Umbilical cord (tissue), 2 donors: ENCODE measurements around the gene GPBP1. TPM values are rescaled to one million over a fixed set of nuclear protein-coding genes. Genes with fewer than 3 reads are reported as not detected.
"Not testable (repeated sequence)": the region's sequence is repeated elsewhere in the genome, so short reads cannot be mapped to it uniquely, and the experiment has no call there.

Source experiments
- DNase-seq: peaks from one replicate; pipeline ENCODE4 v3.0.0-alpha.2; 2015; ENCODE audit warnings: low spot score
- total RNA-seq: library from RNA; depleted of rRNA; stranded (reverse); fragments of >200 nt; gene quantifications from one replicate; pipeline ENCODE4 v1.2.3, GENCODE V29; 2014; ENCODE audit warnings: low replicate concordance; ENCODE audit not compliant: insufficient read depth

Gene GPBP1, protein sequence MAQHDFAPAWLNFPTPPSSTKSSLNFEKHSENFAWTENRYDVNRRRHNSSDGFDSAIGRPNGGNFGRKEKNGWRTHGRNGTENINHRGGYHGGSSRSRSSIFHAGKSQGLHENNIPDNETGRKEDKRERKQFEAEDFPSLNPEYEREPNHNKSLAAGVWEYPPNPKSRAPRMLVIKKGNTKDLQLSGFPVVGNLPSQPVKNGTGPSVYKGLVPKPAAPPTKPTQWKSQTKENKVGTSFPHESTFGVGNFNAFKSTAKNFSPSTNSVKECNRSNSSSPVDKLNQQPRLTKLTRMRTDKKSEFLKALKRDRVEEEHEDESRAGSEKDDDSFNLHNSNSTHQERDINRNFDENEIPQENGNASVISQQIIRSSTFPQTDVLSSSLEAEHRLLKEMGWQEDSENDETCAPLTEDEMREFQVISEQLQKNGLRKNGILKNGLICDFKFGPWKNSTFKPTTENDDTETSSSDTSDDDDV
- total RNA-seq = 76.6 TPM

DNA sequence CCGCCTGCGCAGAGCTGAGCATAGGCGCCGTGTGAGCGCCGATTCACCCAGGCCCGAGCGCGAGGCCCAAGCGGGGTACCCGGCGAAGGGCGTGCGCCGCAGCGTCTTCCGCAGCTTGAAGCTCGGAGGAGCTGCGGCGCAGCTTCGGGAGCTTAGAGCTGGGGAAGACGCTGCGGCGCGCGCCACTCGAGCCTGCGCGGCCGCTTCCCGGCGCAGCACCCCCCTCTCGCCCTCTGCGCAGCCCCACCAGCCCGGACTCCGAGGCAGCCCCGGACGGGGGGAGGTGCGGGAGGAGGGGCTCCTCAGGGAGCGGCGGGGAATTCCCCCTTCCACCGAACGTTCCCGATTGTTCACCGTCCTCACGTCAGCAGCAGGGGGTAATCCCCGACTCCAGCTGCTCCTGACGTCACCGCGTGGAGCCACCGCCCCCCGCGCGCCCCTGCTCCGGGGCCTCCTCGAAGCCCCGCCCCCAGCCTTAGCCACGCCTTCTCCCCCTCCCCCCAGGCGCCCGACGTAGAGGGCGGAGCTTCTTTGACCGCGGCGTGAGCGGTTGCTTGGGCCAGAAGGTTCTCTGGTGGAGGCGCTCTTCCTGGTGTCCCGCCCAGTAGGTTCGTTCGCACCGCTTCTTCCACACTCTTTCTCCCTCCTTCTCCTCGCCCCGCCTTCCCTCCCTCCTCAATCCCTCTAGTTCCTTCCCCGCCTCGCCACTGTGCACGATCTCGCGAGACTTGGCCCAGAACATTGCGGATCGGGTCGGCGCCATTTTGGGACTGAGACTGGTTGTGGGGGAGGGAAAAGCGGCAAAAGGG is at the start of gene GPBP1:
Gene GPBP1 (plus strand): TSS at position 741 of the 809 bp plus-strand sequence. CDS start 40,072 bp downstream, outside the sequence.
- DNase-seq = peak; percentile 100

DNA sequence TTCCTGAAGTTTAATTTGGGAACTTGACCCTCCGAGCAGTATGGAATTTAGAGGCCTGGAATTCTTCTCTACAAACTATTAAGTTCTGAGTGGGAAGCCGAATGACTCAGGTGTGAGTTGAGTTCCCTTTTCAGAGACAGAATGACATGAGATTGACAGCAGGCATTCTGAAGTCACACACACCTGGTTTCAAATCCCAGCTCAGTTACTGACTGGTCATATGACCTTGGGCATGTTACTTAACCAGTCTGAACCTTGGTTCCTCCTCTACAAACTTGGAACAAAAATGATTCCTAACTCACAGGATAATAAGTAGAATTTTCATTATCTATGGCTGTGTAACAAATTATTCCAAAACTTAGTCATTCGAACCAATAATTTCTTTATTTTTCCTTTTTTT is 45.5 kb upstream of the GPBP1 start:
- no peak for DNase-seq

DNA sequence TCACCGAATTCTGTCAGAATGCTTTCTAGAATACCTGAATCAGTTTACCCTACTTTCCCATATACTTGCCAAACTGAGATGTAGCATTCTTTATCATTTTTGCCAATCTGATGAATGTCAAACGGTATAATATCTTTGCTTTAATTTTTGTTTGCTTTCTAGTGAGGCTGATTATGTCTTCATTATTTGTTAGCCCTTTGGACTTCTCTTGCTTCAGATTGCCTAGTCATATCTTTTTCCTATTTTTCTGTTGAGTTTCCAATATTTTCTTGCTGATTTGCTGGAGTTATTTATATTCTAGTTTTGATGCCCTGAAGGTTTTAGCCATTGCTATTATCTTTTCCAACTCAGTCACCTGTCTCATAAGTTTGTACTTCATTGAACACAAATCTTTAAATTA is 40.3 kb upstream of the GPBP1 start:
- no peak for DNase-seq

DNA sequence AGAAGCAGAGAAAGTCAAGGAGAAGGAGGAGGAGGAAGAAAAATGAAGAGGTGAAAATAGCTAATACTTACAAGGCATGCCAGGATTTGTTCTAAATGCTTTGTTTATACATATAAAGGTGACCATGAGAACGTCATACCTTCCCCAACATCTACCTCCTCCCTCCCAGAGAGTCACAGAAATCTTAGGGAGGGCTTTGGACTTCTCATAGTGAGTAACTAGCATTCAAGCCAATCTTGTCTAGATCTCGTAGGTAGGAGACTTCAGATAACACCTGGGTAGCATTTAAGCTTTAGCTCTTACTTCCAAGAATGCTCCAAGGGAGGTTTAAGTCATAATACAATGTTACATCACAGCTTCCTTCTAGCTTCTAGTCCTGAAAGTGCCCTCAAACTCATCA is 36.5 kb upstream of the GPBP1 start:
- no peak for DNase-seq

DNA sequence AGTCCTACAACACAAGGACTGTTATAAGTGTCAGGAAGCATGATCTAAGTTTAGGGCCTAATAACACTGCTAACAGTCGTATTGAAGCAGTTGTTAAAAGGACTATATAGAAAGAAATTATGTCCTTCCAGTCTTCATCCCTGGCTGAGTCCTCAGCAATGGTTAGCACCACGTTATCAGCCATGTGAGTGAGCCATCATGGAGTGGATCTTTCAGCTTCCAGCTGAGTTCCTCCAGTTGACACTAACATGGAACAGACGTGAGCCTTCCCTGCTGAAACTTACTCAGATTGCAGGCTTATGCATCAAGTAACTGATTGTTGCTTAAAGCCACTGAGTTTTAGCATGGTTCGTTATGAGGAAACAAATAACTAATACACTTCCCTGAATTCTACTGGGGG is 21.5 kb upstream of the GPBP1 start:
- peak; percentile 41 for DNase-seq

DNA sequence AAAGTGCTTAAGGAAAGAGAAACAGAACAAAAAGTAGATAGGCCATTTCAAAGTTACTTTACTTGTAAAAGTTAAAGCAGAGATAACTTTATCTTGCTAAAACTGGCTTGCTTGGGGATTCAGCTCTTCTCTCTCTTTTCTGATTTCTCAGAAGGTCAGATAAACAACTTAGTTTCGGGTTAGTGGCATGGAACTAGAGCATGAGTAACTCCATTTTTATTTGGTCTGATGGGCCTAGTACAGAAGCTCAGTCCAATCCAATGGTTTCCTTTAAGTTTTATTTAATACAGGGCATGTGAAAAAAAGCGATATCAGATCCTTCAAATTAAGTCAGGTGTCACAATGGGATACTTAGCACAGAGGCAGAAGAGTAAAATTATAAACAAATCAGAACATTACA is 18.8 kb upstream of the GPBP1 start:
- DNase-seq = no peak

DNA sequence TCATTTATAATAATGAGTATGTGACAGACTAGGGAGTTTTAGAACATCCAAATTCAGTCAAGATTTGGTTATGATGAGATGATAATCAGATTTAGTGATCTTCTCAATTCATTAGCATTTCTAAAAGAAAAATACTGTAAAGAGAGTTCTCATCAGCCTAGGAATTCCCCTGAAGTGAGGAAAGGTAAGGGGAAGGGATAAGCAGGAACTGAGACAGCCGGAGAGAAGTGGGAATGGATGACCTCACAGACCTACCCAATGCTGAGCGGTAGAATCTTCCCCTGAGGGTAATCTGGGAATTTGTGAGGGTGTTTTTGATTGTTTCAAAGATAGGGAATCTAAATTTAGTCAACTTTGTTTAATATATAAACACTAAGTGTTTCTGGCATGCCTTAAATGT is 16.7 kb upstream of the GPBP1 start:
- no peak for DNase-seq

DNA sequence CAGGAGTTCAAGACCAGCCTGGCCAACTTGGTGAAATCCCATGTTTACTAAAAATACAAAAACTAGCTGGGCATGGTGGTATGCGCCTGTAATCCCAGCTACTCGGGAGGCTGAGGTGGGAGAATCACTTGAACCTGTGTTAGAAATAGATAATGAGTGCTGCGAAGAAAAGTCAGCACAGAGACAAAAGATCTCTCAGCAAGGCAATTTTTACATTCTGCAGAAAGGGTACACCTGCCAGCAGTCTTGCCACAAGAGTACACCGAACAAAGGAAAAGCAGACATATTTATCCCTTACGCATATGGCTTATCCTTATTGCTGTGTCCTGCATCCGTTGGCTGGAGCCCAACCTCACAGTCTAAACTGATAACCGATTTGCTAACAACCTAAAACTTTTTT is 16.2 kb upstream of the GPBP1 start:
- DNase-seq = no peak

DNA sequence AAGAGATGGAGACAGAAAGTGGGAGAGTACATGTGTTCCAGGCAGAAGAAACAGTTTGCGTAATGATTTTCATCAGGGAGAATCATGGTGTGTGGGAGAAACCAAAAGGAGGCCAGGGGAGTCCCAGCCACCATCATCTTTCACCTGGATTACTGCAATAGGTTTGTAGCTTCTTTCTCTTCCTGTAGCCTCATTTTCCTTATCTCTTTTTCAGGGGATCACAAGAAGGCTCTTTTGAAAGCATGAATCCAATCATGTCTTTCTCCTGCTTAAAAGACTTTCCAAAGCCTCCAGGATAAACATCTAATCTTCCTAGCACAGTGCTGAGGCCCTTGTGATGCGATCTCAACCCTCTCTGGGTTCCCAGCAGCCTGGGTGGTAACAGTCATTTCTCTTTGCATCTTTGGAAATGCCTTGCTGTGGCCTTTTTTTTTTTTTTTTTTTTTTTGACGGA is 10.3 kb upstream of the GPBP1 start:
- DNase-seq = peak; percentile 26

DNA sequence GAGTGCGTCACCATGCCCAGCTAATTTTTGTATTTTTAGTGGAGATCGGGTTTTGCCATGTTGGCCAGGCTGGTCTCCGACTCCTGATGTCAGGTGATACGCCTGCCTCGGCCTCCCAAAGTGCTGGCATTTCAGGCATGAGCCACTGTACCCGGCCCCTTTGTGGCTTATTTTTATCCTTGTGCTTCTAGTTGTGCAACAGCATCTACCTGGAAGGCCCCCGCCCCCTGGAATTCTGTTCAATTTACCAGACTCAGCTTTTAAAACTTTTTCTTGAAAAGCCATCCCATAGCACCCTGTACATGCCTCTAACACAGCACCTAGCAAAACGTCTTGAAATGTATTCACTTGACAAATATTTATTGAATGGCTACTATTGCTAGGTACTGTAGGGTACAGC is 9.7 kb upstream of the GPBP1 start:
- DNase-seq = no peak

DNA sequence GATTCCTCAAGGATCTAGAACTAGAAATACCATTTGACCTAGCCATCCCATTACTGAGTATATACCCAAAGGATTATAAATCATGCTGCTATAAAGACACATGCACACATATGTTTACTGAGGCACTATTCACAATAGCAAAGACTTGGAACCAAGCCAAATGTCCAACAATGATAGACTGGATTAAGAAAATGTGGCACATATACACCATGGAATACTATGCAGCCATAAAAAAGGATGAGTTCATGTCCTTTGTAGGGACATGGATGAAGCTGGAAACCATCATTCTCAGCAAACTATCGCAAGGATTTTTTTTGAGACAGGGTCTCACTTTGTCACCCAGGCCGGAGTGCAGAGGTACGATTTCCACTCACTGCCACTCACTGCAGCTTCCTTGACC is 8.7 kb upstream of the GPBP1 start:
- not testable (repeated sequence) for DNase-seq

DNA sequence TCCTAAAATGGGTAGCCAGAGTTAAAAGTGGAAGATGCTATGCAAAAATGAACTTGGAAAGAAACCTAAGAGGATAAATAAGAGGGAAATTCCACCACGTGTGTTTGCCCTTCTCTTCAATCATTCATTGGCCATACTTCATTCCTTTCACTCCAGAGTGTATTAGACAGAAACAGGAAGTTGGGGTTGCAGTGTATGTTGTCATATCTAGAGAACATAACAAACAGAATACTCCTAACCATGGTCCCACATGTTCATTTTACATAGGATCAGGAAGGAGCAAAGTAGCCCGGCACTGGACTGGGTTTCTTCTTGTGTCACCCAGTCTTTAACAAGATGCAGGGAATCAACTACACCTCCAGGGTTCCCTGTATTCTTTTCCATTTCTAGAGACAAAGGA is 7.6 kb upstream of the GPBP1 start:
- no peak for DNase-seq

DNA sequence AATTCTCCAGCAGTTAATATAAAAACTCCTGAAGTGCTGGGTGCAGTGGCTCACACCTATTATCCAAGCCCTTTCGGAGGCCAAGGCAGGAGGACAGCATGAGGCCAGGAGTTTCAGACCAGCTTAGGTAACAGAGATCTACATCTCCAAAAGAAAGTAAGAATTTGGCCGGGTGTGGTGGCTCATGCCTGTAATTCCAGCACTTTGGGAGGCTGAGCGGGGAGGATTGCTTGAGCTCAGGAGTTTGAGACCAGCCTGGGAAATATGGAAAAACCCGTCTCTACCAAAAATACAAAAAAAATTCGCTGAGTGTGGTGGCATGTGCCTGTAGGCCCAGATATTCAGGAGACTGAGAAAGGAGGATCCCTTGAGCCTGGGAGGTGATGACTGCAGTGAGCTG is 6.7 kb upstream of the GPBP1 start:
- no peak for DNase-seq

DNA sequence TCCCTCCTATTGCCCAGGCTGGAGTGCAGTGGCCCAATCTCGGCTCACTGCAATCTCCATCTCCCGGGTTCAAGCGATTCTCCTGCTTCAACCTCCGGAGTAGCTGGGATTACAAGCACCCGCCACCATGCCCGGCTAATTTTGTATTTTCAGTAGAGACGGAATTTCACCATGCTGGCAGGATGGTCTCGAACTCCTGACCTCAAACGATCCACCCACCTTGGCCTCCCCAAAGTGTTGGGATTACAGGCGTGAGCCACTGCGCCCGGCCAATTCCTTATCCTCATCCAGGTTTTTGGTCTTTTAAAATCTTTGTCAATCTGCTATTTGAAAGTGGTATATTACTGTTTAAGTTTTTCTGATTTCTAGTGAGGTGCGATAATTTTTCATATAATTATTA is 3.7 kb upstream of the GPBP1 start:
- not testable (repeated sequence) for DNase-seq

DNA sequence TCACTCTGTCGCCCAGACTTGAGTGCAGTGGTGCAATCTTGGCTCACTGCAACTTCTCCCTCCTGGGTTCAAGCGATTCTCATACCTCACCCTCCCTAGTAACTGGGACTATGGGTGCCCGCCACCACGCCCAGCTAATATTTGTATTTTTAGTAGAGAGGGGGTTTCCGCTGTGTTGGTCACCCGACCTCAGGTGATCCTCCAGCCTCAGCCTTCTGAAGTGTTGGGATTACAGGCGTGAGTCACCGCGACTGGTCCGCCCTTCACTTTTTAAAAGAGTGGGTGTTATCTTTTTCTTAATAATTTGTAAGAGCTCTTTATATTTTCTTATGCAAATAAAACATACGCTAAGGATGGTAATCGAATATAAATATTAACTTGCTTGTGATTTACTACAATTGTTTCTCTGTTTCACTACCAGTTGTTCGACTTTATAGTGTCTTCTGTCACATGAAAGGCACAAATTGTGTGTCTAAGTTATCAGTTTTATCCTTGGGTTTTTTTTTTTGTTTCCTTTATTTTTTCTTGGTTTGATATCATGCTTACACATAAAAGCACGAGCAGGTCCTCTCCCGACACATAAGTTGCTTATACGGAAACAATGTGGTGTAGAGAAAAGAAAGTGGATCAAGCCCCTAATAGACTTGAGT is 1.9 kb upstream of the GPBP1 start:
- DNase-seq = no peak

DNA sequence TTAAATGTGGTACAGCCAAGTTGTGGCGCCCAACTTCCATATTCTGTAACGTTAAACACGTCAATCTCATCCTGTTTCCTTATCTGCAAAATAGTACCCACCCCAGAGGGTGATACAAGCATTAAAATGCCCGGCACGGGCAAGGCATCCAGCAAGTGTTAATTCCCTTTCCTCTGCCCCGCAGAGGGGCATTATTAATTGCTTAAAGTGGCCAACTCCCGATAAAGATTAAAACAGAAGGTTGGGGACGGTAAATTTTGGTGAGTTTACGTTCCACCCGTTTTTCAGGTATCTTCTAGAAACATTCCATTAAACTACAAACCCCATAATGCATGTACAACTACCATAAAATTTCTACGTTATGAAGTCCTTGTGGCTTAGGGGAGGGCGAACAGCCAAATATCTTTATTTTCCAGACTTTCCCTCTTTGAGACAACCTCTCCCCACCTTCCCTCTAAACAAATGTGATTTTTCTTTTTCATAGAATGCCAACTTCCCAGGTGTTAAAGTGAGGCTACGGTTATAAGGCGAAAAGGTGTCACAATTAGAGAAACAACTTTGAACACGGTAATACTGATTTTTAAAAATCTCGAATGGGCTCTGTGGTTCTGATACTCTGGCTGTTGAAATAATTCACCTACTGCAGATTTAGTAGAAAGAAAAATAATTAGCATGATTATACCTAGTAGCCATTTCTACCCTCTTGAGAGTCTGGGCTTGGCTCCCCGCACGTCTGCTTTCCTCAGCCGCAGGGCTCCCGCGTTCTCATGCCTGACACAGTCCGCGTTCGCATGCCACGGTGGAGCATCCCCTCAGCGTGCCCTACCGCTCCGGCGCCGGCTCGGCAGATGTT is 1.2 kb upstream of the GPBP1 start:
- peak; percentile 56 for DNase-seq

DNA sequence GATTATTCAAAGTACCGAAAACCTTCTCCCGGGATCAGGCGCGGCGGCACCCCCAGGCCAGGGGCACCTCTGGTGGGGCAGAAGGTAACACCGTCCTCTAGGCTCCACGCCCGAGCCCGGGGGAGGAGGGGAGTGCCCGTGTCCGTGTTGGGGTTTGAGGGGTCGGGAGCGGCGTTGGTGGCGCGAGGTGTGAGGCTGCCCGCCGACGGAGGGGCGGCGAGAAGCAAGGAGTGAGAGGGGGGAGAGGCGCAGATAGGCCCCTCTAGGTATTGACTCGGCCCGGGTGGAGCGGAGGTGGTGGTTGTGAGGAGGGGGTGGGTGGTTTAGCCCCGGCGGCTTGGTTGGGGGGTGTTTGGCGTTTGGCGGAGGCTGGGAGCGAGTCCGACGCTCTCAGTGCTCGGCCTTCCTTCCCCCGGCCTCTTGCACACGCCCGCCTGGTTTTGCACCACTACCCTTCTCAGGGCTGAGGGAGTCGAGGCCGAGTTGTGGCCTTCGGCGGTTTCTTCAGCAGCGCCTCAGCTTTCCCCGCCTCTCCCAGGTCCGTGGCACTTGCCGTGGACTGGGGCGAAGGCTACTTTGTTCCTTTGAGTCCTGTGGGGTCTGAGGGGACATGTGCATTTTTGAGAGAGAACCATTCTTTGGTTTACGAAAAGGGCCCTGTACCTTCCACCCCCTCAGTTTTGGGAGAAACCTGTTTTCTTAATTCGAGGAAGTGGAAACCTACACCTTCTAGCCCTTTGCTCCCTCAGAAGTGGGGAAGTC is 450 bp downstream of the GPBP1 start:
- DNase-seq = peak; percentile 40

DNA sequence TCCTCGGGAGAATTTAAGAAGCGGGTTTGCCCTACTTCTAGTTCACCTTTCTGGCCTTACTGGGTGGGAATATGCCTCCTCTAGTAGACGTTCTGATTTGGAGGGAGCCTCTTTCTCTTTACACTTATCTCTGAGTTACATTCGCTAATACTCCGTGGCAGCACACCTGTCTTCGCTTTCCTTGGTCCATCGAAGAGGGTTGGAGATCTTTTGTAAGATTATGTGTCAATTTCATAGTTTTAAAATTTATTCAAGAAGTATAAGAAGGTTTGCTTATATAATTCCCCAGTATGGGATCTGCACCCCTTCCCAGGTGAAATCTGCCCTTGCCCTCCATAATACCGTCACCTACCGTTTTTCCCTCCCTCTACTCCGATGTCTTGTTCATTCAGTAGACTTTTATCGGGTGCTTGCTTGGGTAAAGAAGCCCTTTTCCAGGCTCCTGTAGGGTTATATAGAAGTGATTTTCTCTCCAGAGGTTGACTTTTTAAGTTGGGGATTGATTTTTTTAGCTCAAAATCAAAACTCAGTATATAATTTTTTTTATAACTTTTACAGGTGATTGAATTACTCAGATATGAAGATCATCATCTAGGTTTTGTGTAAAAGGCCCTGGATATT is 1.1 kb downstream of the GPBP1 start:
- no peak for DNase-seq

DNA sequence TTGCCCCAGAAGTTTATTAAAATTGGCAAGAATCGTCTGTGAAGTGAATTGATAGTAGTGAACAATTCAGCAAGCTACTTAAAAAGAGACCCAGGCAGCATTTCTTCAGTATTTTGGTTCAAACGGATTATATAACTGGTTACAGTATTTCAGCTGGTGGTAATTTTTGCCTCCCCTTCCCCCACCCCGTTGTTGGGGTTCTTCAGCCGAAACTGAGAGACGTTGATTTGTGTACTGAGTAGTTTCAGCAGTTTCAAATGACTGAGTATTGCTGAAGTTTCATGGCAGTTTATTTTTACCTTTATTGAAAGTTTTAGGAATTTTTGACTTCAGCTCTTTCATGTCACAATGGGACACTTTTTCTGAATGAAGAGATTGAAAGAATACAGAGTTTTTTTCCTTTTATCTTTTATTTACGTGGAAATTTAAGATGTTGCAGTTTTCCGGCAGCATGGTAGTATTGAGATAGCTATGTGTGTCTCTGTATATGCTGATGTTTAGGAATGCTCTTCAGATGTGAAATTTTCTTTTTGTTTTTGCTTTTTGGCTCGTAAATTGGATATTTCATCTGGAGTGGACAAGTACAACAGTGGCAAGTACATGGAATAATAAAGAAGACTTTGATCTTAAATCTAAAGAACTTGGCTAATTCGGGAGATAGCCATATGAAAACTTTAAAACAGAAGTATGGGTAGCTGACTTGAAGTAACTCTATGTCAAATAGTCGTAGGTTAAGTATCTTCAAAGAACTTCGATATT is 1.9 kb downstream of the GPBP1 start:
- DNase-seq = peak; percentile 29
